GM19372 (cell line): ENCODE results near the gene IFT20.
A peak's percentile ranks its signal among the peaks of the same experiment; 100 is the strongest.

ENCODE experiments used
- ATAC-seq: cut with Tn5 transposase; IDR thresholded peaks from one replicate; pipeline ENCODE4 v1.9.1; 2021; ENCODE audit warnings: mild to moderate bottlenecking, low read depth, moderate library complexity; ENCODE audit not compliant: unreplicated experiment

The IFT20 gene

DNA sequence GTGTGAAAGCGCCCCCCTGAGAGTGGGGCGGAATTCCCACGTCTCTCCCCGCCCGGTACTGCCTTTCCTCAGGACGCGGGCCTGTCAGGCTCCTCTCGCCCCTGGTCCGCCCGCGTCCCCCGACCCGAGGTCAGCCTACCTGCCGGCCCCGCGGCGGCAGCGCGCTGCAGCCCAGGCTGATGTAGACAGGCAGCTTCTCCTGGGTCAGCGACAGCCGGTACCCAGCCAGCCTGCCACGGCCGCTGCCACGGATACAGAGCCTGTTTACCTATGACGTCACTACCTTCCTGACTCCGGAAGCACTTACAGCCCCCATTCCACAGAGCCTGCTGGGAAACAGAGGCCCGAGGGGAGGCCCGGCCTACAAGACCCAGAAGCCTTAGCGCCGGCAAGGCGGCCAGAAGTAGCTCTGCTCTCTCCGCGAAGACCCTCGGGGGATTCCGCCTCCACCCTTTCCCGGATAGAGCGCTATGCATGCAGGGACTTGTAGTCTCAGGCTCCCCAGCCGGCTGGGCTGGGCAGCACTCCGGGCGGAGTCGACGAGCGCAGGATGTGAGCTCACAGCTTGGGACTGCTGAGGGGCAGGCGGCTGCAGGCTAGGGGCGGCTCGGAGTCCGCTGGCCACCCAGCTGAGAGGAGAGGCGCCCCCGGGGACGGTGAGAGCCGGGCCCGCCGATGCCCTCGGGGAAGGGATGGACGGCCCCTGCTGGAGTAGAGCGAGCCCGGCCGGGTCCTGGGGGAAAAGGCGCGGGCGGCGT, at the start of gene IFT20, which contains the start of gene TNFAIP1:
IFT20 (minus strand) TSS at position 272 of the 758 bp plus-strand sequence. CDS start 3,487 bp downstream, outside the sequence.
TNFAIP1 (plus strand) TSS at position 561 of the 758 bp plus-strand sequence. CDS start 3,761 bp downstream, outside the sequence.
- peak; percentile 94 for ATAC-seq

DNA sequence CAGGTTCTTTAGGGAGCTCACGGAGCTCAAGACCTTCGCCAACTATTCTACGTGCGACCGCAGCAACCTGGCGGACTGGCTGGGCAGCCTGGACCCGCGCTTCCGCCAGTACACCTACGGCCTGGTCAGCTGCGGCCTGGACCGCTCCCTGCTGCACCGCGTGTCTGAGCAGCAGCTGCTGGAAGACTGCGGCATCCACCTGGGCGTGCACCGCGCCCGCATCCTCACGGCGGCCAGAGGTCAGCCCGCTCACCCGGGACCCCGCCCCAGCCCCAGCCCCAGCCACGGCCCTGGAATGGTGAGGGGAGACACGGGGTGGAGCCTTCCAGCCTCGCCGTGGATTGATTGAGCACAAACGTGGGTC, 49.7 kb upstream of the IFT20 start:
- no peak for ATAC-seq

GRCh38 chr17:28384281-28385036, 49.2 kb upstream of the IFT20 start:
- no peak for ATAC-seq

- no peak for ATAC-seq
Observed at GRCh38 chr17:28381141-28381825, 46.0 kb upstream of the IFT20 start.

GRCh38 chr17:28379814-28380801, 44.8 kb upstream of the IFT20 start:
- no peak for ATAC-seq

DNA sequence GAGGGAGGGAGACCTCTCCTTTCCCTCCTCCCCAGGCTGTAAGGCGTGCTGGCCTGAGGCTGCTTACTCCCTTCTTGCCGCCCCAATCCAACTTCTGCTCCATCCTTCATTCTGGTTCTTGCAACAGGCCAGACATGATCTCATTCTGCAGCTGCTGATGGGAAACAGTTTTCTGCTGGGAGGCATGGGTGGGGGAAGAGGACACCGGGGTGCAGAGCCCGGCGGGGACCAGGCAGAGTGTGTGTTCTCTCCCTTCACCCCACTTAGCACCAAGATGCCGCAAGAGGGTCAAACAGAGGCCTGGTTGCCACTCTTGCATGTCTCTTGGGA, 37.6 kb upstream of the IFT20 start:
- ATAC-seq = no peak

GRCh38 chr17:28372203-28372944, 37.1 kb upstream of the IFT20 start:
- peak; percentile 18 for ATAC-seq

GRCh38 chr17:28371245-28372202, 36.3 kb upstream of the IFT20 start, which contains the start of gene SARM1:
SARM1 (plus strand) TSS chr17:28371694; CDS start chr17:28372033, 339 bp downstream.
- ATAC-seq = peak; percentile 77

- no peak for ATAC-seq
Observed at GRCh38 chr17:28370744-28371103, 35.5 kb upstream of the IFT20 start.

DNA sequence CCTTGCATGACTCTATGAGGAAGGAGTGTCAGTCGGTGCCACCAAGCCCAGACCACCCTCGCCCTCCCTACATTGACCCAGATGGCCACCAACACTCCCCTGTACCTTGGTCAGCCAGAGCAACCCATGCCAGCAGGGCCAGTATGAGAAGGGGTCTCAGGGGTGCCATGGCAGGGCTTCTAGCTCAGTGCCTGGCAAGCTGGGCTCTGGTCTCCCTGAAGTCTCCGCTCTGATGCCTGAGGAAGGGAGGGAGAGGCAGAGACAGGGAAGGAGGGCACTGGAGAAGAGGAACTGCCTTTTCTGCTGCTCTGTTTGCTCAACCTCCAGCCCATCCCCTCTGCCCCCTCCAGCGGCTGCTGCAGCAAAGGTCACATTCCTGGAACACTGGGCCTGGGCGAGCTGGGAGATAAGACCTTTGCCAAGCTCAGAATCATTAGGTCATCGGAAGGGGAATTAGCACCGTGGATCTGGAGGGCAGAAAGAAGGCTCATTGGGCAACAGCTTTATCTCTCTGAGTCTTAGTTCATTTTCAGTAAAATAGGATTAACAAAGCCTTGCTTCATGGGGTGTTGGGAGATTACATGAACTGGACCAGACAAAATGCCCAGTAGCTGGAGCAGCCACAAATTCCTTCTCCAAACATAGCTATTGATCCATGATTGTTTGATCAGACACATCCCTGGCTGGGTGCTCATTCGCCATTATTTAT, 34.9 kb upstream of the IFT20 start, which contains the start of gene VTN:
VTN (minus strand) TSS at position 273 of the 709 bp plus-strand sequence; CDS start at position 169, 104 bp downstream.
- no peak for ATAC-seq

DNA sequence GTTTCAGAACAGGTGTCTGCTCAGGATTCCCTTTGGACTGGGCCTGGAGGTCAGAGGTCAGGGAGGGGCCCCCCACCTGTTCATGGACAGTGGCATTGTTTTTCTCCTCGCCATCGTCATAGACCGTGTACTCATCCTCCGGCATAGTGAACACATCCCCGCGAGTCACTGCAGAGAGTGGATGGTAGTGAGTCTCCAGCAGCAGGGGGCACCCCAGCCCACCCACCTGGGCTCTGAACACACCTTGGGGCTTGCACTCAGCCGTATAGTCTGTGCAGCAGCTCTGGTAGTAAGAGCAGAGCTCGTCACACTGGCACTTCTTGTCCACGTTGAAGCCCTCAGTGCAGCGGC, 34.4 kb upstream of the IFT20 start:
- no peak for ATAC-seq

DNA sequence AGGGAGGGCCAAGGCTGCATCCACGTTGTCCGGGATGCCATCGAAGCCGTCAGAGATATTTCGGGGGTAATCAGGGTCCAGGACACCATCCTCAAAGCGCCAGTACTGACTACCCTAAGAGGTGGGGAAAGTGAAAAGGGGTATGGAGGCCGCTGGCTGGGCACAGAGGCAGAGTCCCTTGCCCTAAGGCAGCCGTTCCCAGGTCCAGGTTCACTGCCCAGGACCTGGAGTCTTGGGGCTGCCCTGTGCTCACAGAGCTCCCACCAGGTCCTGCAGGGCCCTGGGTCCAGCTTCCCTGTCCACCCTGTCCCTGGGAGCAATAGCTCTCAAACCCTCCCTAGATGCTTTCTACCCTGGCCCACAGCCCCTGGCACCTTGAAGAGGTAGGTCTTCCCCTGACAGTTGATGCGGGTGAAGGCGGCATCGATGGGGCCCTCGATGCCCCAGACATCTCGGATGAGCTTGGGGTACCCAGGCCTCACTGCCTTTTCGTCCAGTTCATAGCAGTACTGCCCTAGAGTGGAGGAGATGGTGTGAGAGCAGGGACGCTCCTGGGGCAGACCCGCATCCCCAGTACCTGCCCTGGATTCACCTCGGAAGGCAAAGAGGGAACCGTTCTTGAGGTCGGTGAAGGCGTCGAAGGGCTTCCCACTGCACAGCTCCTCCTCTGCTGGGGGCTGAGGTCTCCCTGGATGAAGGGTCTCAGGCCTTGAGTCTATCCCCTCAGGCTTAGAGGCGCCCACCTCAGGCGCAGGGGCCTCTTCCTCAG, 33.8 kb upstream of the IFT20 start:
- no peak for ATAC-seq

DNA sequence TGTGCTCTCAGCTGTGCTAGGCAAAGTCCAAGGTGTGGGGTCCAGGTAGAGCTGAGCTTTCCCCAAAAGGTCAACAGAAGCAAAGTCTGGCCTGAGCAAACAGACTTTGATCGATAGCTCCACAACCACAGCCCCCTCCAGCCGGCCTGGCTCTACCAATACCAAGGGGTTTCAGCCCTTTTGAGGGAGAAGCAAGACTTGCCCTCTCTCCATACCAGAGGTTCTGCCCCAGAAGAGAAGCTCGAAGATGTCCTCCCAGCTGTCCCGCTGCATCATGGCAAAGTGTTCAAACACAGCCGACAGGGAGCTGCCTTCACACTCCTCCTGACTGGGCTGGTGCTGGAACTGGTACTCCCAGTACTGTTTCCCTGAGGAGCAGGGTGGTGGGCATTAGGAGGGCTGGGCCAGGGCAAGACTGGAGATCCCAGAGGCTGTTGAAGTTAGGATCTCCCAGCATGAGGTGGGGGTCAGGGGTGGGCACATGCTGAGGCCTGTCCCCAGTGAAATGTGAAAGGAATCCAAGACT, 33.1 kb upstream of the IFT20 start:
- ATAC-seq = no peak

DNA sequence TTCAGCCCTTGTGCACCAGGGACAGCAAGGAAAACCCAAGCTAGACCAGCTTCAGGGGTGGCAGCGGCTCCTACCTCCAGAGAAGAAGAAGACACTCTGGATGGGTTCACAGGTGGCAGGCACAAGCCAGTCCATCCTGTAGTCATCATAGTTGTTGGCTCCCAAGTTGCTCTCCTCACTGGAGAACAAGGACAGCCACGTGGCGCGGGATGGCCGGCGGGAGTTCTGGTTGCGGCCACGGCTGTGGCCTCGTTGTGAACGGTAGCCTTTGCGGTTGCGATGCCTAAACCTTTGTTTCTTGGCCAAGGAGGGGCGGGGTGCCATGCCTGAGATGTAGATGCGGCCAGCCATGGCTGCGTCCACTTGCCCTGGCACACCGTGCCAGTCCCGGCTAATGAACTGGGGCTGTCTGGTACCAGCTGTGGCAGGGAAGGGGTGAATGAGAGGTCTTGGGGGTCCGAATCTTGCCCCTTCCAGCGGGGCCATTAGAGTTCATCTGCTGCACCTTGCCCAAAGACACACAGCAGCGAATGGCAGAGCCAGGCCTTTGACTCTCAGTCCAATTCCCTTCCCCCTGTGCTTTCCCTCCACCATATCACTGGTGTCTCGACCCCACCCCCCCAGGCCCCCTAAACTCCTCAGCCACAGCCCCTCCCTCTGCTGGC, 32.5 kb upstream of the IFT20 start:
- ATAC-seq = no peak

DNA sequence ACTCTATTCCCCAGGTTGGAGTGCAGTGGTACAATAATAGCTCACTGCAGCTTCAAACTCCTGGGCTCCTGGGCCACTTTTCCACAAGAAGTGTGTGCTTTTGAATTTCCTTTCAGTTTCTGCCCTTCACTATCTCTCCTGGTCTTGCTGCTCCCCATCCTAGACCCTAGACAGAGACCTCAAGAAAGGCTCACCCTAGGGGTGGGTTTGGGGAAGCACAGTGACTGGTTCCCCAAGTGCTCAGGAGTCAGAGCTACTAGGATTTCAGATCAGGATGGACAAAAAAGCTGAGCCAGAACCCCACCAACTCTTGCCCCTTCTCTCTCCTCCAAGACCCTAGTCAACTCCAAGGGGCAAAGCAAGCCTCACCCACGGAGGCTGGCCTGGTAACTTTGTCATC, 31.3 kb upstream of the IFT20 start:
- no peak for ATAC-seq

- ATAC-seq = no peak
Observed at GRCh38 chr17:28365487-28365886, 30.2 kb upstream of the IFT20 start.
